Keratinocyte (primary cell): ENCODE data around the gene RBFOX2.

Experiments used
- EZH2 ChIP-seq: IDR thresholded peaks from one replicate; pipeline ENCODE4 v1.6.1; 2012; ENCODE audit warnings: inconsistent platforms, mild to moderate bottlenecking, low read length, moderate library complexity
- TF ChIP-seq, protein P1 (sequence below), 3 experiments: IDR thresholded peaks in 1 of 3; conservative IDR thresholded peaks in 1 of 3; optimal IDR thresholded peaks in 1 of 3; 2 replicates in 2 of 3; 3 replicates in 1 of 3; pipeline versions ENCODE3 to v1.5.1; 2011; ENCODE audit warnings: low read length in 3 of 3, mild to moderate bottlenecking in 3 of 3, moderate library complexity in 2 of 3, control low read depth in 1 of 3, inconsistent platforms in 1 of 3; ENCODE audit not compliant: insufficient read depth in 2 of 3; ENCODE audit errors: extremely low read depth in 1 of 3

DNA sequence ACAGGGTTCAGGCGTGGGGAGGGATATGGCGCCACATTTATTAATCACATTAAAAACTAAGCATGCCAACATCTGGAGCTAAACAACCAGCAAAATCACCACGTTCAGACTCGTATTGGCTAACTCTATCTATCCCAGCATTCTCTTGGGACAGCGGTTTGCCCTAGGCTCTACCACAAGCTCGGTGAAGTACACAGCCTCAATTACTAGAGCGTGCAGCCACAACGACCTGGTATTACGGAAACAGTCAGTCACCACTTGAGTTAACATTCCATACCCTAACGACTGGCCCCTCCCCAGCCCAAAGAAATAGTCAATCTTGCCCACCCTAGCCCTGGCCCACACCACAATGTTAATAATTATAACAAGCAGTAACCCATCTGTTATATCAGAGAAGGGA, 278.8 kb downstream of the RBFOX2 start:
- TF ChIP-seq, protein P1, sequence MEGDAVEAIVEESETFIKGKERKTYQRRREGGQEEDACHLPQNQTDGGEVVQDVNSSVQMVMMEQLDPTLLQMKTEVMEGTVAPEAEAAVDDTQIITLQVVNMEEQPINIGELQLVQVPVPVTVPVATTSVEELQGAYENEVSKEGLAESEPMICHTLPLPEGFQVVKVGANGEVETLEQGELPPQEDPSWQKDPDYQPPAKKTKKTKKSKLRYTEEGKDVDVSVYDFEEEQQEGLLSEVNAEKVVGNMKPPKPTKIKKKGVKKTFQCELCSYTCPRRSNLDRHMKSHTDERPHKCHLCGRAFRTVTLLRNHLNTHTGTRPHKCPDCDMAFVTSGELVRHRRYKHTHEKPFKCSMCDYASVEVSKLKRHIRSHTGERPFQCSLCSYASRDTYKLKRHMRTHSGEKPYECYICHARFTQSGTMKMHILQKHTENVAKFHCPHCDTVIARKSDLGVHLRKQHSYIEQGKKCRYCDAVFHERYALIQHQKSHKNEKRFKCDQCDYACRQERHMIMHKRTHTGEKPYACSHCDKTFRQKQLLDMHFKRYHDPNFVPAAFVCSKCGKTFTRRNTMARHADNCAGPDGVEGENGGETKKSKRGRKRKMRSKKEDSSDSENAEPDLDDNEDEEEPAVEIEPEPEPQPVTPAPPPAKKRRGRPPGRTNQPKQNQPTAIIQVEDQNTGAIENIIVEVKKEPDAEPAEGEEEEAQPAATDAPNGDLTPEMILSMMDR (optimal IDR thresholded peaks at IDR 0.05 in 1 of 3, IDR thresholded peaks at IDR 0.05 in 1 of 3, conservative IDR thresholded peaks at IDR 0.05 in 1 of 3; ENCODE audit: extremely low read depth in 1 of 3, insufficient read depth in 2 of 3, low read length in 3 of 3) = no peak
- no peak for TF ChIP-seq EZH2
